HepG2 (cell line): ENCODE results near the gene SCN8A.

Experiments
- HOXA9 ChIP-seq: sonication (generic); formaldehyde crosslinking; IDR thresholded peaks from 2 replicates; pipeline ENCODE4 v1.8.1; 2022; ENCODE audit warnings: missing genetic modification reagents, mild to moderate bottlenecking, moderate library complexity, borderline replicate concordance
- RFX5 ChIP-seq: IDR thresholded peaks from 2 replicates; pipeline ENCODE4 v1.6.1; 2011; ENCODE audit warnings: low read depth, low read length, improper control_type of control experiment
- SIX1 ChIP-seq: sonication (generic); formaldehyde crosslinking; IDR thresholded peaks from 2 replicates; pipeline ENCODE4 v1.4.0; 2020; ENCODE audit warnings: missing genetic modification reagents, borderline replicate concordance
- ZNF432 ChIP-seq: sonication (generic); formaldehyde crosslinking; IDR thresholded peaks from 2 replicates; pipeline ENCODE4 v1.5.0; 2020; ENCODE audit warnings: missing genetic modification reagents, mild to moderate bottlenecking, borderline replicate concordance

GRCh38 chr12:51730745-51731144 is 139.7 kb downstream of the SCN8A start:
- TF ChIP-seq RFX5 (no peak), SIX1 (no peak), HOXA9 (CRISPR knock-in tag) (no peak), ZNF432 (CRISPR knock-in tag) (no peak)
